ENCODE measurements around the gene KLK1.

GRCh38 chr19:50798659-50799546, 24.7 kb downstream of the KLK1 start:
- TF ChIP-seq CTCF (IDR thresholded peaks at IDR 0.05; ENCODE audit: poor library complexity, severe bottlenecking) (no peak), EZH2 (IDR thresholded peaks at IDR 0.05; ENCODE audit: borderline replicate concordance, insufficient read depth, low read length, poor library complexity, severe bottlenecking) (no peak)
- TF ChIP-seq, protein P1, sequence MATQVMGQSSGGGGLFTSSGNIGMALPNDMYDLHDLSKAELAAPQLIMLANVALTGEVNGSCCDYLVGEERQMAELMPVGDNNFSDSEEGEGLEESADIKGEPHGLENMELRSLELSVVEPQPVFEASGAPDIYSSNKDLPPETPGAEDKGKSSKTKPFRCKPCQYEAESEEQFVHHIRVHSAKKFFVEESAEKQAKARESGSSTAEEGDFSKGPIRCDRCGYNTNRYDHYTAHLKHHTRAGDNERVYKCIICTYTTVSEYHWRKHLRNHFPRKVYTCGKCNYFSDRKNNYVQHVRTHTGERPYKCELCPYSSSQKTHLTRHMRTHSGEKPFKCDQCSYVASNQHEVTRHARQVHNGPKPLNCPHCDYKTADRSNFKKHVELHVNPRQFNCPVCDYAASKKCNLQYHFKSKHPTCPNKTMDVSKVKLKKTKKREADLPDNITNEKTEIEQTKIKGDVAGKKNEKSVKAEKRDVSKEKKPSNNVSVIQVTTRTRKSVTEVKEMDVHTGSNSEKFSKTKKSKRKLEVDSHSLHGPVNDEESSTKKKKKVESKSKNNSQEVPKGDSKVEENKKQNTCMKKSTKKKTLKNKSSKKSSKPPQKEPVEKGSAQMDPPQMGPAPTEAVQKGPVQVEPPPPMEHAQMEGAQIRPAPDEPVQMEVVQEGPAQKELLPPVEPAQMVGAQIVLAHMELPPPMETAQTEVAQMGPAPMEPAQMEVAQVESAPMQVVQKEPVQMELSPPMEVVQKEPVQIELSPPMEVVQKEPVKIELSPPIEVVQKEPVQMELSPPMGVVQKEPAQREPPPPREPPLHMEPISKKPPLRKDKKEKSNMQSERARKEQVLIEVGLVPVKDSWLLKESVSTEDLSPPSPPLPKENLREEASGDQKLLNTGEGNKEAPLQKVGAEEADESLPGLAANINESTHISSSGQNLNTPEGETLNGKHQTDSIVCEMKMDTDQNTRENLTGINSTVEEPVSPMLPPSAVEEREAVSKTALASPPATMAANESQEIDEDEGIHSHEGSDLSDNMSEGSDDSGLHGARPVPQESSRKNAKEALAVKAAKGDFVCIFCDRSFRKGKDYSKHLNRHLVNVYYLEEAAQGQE (IDR thresholded peaks at IDR 0.05; ENCODE audit: borderline replicate concordance) = no peak

Data from neural cell (in vitro differentiated cells).